ENCODE data around the gene RMND5B. TPM values are rescaled to one million over a fixed set of nuclear protein-coding genes. Genes with fewer than 3 reads are reported as not detected.

The RMND5B gene
- polyA plus RNA-seq, 1 of the 3 experiments (the other 2 are of a cell fraction), result 42.8 TPM

DNA sequence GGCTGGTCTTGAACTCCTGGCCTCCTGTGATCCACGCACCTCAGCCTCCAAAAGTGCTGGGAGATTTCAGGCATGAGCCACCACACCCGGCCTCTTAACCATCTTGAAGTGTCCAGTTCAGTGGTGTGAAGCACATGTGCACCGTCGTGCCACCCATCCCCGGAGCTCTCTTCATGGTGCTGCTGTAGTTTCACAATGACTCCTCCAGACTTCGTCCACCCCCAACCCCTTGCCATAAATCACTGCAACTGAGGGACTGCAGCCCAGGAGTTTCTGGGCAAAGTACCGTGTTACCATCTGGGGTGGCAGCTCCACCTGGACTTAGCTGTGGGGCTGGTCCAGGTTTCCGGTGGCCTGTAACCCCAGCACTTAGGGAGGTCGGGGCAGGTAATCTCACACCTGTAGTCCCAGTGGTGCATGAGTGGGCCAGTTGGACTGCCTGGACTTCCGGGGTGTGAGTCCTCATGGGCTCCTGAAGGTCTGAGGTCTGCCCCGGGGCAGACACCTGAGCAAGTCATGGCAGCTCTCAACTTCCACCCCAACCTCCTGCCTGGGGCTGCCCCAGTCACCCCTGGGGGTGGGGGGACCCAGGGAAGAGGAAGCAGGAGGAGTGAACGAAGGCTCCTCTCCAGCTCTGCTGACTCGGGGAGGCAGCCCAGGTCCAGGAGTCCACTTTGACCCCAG, 24.1 kb upstream of the RMND5B start:
- H3F3A ChIP-seq (replicated peaks; ENCODE audit: insufficient read depth), result no peaks in the 10 kb centered on the region
- H3K27me3 ChIP-seq (ENCODE audit: insufficient read depth), result no peaks in the 10 kb centered on the region
- ChIA-PET CTCF (interaction anchor here (1.4 to 4.4 kb wide), 4 partner anchors 10 to 39 kb away, joined by 3 to 38 read pairs (median 12); no protein-coding TSS in a partner anchor), POLR2A (no interaction called here)
- no peak overlapping the region for H2AFZ ChIP-seq (ENCODE audit: low read depth)
- no peaks in the 10 kb centered on the region for H3K36me3 ChIP-seq (replicated peaks in 1 of 2; ENCODE audit: control insufficient read depth in 1 of 2, insufficient read depth in 2 of 2, low read length in 1 of 2)
- H3K9me2 ChIP-seq, result no peaks in the 10 kb centered on the region
- H3K9me3 ChIP-seq, result no peaks in the 10 kb centered on the region
- H3K4me1 ChIP-seq (ENCODE audit: control insufficient read depth in 1 of 2, insufficient read depth in 2 of 2, low read depth in 1 of 2, low read length in 1 of 2), result peaks cover 0 to 17% of the 10 kb centered on the region in 2 experiments; a peak in 1 of 4 replicates
- H3K79me2 ChIP-seq (ENCODE audit: insufficient read depth), result no peaks in the 10 kb centered on the region
- no peak overlapping the region for H3K27ac ChIP-seq (ENCODE audit: low read depth in 2 of 2, low read length in 1 of 2)
- no peak overlapping the region for H3K9ac ChIP-seq
- no peak for DNase-seq
- TF ChIP-seq CHD2 (IDR thresholded peaks at IDR 0.05; ENCODE audit: low read length, partially characterized antibody), result no peak
- TF ChIP-seq, protein P1, sequence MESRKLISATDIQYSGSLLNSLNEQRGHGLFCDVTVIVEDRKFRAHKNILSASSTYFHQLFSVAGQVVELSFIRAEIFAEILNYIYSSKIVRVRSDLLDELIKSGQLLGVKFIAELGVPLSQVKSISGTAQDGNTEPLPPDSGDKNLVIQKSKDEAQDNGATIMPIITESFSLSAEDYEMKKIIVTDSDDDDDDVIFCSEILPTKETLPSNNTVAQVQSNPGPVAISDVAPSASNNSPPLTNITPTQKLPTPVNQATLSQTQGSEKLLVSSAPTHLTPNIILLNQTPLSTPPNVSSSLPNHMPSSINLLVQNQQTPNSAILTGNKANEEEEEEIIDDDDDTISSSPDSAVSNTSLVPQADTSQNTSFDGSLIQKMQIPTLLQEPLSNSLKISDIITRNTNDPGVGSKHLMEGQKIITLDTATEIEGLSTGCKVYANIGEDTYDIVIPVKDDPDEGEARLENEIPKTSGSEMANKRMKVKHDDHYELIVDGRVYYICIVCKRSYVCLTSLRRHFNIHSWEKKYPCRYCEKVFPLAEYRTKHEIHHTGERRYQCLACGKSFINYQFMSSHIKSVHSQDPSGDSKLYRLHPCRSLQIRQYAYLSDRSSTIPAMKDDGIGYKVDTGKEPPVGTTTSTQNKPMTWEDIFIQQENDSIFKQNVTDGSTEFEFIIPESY (IDR thresholded peaks at IDR 0.05; ENCODE audit: borderline replicate concordance, low read depth), result no peak
- no peak for TF ChIP-seq RCOR1 (IDR thresholded peaks at IDR 0.05; ENCODE audit: low read length)
- TF ChIP-seq POLR2AphosphoS5 (IDR thresholded peaks at IDR 0.05; ENCODE audit: low read depth, low read length), result no peak
- TF ChIP-seq YY1 (IDR thresholded peaks at IDR 0.05; ENCODE audit: low read depth), result no peak
- TF ChIP-seq RFX5 (IDR thresholded peaks at IDR 0.05; ENCODE audit: low read length), result no peak
- no peak for TF ChIP-seq JUND (IDR thresholded peaks at IDR 0.05)
- TF ChIP-seq, protein P2, sequence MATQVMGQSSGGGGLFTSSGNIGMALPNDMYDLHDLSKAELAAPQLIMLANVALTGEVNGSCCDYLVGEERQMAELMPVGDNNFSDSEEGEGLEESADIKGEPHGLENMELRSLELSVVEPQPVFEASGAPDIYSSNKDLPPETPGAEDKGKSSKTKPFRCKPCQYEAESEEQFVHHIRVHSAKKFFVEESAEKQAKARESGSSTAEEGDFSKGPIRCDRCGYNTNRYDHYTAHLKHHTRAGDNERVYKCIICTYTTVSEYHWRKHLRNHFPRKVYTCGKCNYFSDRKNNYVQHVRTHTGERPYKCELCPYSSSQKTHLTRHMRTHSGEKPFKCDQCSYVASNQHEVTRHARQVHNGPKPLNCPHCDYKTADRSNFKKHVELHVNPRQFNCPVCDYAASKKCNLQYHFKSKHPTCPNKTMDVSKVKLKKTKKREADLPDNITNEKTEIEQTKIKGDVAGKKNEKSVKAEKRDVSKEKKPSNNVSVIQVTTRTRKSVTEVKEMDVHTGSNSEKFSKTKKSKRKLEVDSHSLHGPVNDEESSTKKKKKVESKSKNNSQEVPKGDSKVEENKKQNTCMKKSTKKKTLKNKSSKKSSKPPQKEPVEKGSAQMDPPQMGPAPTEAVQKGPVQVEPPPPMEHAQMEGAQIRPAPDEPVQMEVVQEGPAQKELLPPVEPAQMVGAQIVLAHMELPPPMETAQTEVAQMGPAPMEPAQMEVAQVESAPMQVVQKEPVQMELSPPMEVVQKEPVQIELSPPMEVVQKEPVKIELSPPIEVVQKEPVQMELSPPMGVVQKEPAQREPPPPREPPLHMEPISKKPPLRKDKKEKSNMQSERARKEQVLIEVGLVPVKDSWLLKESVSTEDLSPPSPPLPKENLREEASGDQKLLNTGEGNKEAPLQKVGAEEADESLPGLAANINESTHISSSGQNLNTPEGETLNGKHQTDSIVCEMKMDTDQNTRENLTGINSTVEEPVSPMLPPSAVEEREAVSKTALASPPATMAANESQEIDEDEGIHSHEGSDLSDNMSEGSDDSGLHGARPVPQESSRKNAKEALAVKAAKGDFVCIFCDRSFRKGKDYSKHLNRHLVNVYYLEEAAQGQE (IDR thresholded peaks at IDR 0.05; ENCODE audit: low read depth, low read length), result no peak
- no peak for TF ChIP-seq RXRA (IDR thresholded peaks at IDR 0.05; ENCODE audit: borderline replicate concordance, low read depth)
- TF ChIP-seq, protein P3, sequence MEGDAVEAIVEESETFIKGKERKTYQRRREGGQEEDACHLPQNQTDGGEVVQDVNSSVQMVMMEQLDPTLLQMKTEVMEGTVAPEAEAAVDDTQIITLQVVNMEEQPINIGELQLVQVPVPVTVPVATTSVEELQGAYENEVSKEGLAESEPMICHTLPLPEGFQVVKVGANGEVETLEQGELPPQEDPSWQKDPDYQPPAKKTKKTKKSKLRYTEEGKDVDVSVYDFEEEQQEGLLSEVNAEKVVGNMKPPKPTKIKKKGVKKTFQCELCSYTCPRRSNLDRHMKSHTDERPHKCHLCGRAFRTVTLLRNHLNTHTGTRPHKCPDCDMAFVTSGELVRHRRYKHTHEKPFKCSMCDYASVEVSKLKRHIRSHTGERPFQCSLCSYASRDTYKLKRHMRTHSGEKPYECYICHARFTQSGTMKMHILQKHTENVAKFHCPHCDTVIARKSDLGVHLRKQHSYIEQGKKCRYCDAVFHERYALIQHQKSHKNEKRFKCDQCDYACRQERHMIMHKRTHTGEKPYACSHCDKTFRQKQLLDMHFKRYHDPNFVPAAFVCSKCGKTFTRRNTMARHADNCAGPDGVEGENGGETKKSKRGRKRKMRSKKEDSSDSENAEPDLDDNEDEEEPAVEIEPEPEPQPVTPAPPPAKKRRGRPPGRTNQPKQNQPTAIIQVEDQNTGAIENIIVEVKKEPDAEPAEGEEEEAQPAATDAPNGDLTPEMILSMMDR (IDR thresholded peaks at IDR 0.05), result no peak
- no peak for TF ChIP-seq NRF1 (IDR thresholded peaks at IDR 0.05; ENCODE audit: low read depth, low read length)
- TF ChIP-seq TCF12 (IDR thresholded peaks at IDR 0.05), result no peak
- no peak for TF ChIP-seq TAF1 (IDR thresholded peaks at IDR 0.05; ENCODE audit: borderline replicate concordance, low read depth, low read length)
- TF ChIP-seq RAD21 (IDR thresholded peaks at IDR 0.05; ENCODE audit: low read length), result no peak
- TF ChIP-seq, protein P4, sequence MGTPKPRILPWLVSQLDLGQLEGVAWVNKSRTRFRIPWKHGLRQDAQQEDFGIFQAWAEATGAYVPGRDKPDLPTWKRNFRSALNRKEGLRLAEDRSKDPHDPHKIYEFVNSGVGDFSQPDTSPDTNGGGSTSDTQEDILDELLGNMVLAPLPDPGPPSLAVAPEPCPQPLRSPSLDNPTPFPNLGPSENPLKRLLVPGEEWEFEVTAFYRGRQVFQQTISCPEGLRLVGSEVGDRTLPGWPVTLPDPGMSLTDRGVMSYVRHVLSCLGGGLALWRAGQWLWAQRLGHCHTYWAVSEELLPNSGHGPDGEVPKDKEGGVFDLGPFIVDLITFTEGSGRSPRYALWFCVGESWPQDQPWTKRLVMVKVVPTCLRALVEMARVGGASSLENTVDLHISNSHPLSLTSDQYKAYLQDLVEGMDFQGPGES (IDR thresholded peaks at IDR 0.05; ENCODE audit: low read depth, low read length), result no peak
- no peak overlapping the region for H3K4me3 ChIP-seq (ENCODE audit: low read depth in 2 of 2, low read length in 1 of 2)
- H4K20me1 ChIP-seq (ENCODE audit: insufficient read depth), result no peaks in the 10 kb centered on the region
- WGBS (ENCODE audit: low lambda C conversion rate), result 74% methylated on average over 10 of the region's 13 CpGs
- H3K4me2 ChIP-seq, result no peak overlapping the region
